GM12872 (cell line): Measurements from ENCODE around the gene CXCR3.

Experiments used
- CTCF ChIP-seq: IDR thresholded peaks from 3 replicates; pipeline ENCODE4 v1.5.1; 2011; ENCODE audit warnings: low read depth, mild to moderate bottlenecking, low read length, moderate library complexity; ENCODE audit not compliant: insufficient read depth

The CXCR3 gene

GRCh38 chrX:71661919-71662318, 43.6 kb upstream of the CXCR3 start:
- TF ChIP-seq CTCF = no peak

- TF ChIP-seq CTCF = no peak
Measured at GRCh38 chrX:71660562-71661416, 42.5 kb upstream of the CXCR3 start.

- TF ChIP-seq CTCF = no peak
Measured at GRCh38 chrX:71659959-71660358, 41.6 kb upstream of the CXCR3 start.

- TF ChIP-seq CTCF = no peak
Measured at GRCh38 chrX:71659342-71659741, 41.0 kb upstream of the CXCR3 start.

- no peak for TF ChIP-seq CTCF
Measured at GRCh38 chrX:71657267-71657666, 39.0 kb upstream of the CXCR3 start.

GRCh38 chrX:71653344-71653743, 35.0 kb upstream of the CXCR3 start:
- no peak for TF ChIP-seq CTCF

- TF ChIP-seq CTCF = peak; percentile 57; the same call in 2 of the 3 replicates
Measured at GRCh38 chrX:71652405-71652804, 34.1 kb upstream of the CXCR3 start.
